ENCODE data around the gene GBX1. TPM values are rescaled to one million over a fixed set of nuclear protein-coding genes. Genes with fewer than 3 reads are reported as not detected.

GBX1 gene
- total RNA-seq, 1 experiment from 2014 or later, result not detected

DNA sequence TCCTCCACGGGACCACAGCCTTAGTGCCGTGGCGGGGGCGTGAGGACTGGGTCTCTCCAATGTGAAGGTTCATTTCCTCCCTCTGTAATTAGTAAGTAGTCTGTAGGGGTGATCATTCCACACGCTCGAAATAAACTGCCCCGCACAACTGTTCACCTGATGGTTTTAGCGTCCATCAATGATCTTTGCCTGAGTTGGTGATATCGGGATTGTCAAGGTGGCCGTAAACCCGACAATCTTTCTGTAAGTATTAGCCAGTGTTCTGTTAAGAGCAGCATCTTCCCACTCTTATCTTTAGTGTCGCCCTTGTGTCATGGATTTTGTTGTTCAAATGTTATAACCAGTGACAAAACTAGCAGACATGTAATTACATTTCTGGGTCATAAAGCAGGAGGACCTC, 63.5 kb downstream of the GBX1 start:
- ChIA-PET CTCF (interaction anchor here (0.8 to 15.6 kb wide), 4 partner anchors 8 to 206 kb away, joined by 3 to 315 read pairs (median 24); partner anchors contain the start of genes AGAP3 and TMUB1), POLR2A (interaction anchor here (1.3 kb wide), 2 partner anchors 10 to 13 kb away, joined by 3 to 5 read pairs; no protein-coding TSS in a partner anchor)
- BruUV-seq (replicated peaks), result no TSS peak
- Mint-ChIP-seq H3K27ac (ENCODE audit: low read depth, unreplicated experiment) (peak overlapping the region; percentile 18), H3K36me3 (ENCODE audit: insufficient read depth, unreplicated experiment) (peaks cover 9% of the 10 kb centered on the region), H3K9me3 (ENCODE audit: unreplicated experiment) (no peaks in the 10 kb centered on the region), H3K4me1 (ENCODE audit: insufficient read depth, unreplicated experiment) (peaks cover 5% of the 10 kb centered on the region), H3K27me3 (ENCODE audit: insufficient read depth, unreplicated experiment) (no peaks in the 10 kb centered on the region), H3K4me3 (ENCODE audit: unreplicated experiment) (no peak overlapping the region)
- intact Hi-C loops (cut with micrococcal nuclease), result no loop called here
- TF ChIP-seq, protein P1, sequence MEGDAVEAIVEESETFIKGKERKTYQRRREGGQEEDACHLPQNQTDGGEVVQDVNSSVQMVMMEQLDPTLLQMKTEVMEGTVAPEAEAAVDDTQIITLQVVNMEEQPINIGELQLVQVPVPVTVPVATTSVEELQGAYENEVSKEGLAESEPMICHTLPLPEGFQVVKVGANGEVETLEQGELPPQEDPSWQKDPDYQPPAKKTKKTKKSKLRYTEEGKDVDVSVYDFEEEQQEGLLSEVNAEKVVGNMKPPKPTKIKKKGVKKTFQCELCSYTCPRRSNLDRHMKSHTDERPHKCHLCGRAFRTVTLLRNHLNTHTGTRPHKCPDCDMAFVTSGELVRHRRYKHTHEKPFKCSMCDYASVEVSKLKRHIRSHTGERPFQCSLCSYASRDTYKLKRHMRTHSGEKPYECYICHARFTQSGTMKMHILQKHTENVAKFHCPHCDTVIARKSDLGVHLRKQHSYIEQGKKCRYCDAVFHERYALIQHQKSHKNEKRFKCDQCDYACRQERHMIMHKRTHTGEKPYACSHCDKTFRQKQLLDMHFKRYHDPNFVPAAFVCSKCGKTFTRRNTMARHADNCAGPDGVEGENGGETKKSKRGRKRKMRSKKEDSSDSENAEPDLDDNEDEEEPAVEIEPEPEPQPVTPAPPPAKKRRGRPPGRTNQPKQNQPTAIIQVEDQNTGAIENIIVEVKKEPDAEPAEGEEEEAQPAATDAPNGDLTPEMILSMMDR (IDR thresholded peaks at IDR 0.05; ENCODE audit: unreplicated experiment), result no peak
- no peak for DNase-seq (ENCODE audit: unreplicated experiment)

DNA sequence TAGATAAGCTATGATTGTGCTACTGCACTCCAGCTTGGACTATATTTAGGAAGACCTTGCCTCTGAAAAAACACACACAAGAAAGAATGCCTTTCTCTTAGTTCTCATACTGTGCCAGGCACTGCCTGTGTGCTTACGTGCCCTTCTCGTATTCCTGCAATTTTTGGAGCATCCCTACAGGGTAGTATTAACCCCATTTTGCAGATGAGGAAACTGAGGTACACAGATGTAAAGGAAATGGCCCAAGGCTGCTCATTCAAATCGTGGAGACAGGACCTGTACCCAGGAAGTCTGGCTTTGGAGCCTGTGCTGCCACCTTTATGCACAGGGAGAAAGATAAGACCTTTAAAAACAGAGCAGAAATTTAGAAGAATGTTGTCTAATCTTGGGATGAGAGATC, 64.5 kb downstream of the GBX1 start:
- CTCF ChIA-PET, result interaction anchor here (0.6 to 15.6 kb wide), 6 partner anchors 9 to 1021 kb away, joined by 3 to 315 read pairs (median 4); partner anchors contain the start of genes AGAP3 and TMUB1

DNA sequence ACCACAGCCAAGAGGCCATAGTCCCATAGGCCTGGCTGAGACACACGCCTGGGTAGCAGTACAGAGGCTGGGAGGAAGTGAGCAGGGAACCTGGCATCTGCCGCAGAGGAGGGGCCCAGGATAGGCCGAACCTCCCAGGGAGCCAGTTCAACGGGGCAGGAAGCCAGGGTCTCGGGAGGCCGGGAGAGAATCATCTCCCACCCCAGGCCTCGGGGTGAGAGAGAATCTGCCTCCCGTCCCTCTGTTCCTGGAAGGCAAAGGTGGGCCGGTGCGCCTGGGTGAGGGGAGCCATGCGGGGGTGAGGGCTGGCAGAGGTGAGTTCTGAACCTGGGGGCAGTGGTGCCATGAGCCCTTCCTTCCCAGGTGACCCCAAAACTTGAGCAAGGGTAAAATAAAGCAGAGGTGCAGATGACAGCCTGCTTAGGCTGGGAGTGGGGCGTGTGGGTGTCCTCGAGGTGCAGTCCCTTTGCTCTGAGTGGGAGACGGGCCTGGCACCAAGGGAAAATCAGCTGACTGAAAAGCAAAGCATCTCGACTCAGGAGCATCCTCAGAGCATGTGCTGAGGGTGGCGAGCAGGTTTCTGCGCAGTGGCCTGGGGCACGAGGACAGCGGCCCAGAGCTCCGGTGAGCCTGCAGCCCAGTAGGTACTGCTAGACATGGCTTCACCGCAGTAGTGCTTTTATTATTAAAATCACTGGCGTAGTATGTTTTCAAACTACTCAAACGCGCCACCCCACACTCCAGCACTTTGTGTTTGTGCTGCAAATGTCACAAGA, 65.7 kb downstream of the GBX1 start:
- peaks cover 5% of the 10 kb centered on the region for H3K4me1 Mint-ChIP-seq (ENCODE audit: insufficient read depth, unreplicated experiment)
- H3K27me3 Mint-ChIP-seq (ENCODE audit: insufficient read depth, unreplicated experiment), result no peaks in the 10 kb centered on the region
- no peak overlapping the region for H3K27ac Mint-ChIP-seq (ENCODE audit: low read depth, unreplicated experiment)
- peaks cover 18% of the 10 kb centered on the region for H3K36me3 Mint-ChIP-seq (ENCODE audit: insufficient read depth, unreplicated experiment)
- no TSS peak for BruUV-seq (replicated peaks)
- no peak for DNase-seq (ENCODE audit: unreplicated experiment)
- no peaks in the 10 kb centered on the region for H3K9me3 Mint-ChIP-seq (ENCODE audit: unreplicated experiment)
- CTCF ChIA-PET, result interaction anchor here (0.6 to 15.6 kb wide), 3 partner anchors 10 to 23 kb away, joined by 3 to 315 read pairs (median 45); partner anchors contain the start of genes AGAP3 and TMUB1
- POLR2A ChIA-PET, result no interaction called here
- intact Hi-C loops (cut with micrococcal nuclease), result no loop called here
- no peak overlapping the region for H3K4me3 Mint-ChIP-seq (ENCODE audit: unreplicated experiment)
- TF ChIP-seq, protein P1 (IDR thresholded peaks at IDR 0.05; ENCODE audit: unreplicated experiment), result no peak

More for the DNA sequence above, 64.5 kb downstream of the GBX1 start:
- DNase-seq (ENCODE audit: unreplicated experiment), result no peak
- Mint-ChIP-seq H3K4me1 (ENCODE audit: insufficient read depth, unreplicated experiment) (peaks cover 5% of the 10 kb centered on the region), H3K27ac (ENCODE audit: low read depth, unreplicated experiment) (no peak overlapping the region), H3K4me3 (ENCODE audit: unreplicated experiment) (no peak overlapping the region), H3K36me3 (ENCODE audit: insufficient read depth, unreplicated experiment) (peaks cover 9% of the 10 kb centered on the region), H3K27me3 (ENCODE audit: insufficient read depth, unreplicated experiment) (no peaks in the 10 kb centered on the region), H3K9me3 (ENCODE audit: unreplicated experiment) (no peaks in the 10 kb centered on the region)
- POLR2A ChIA-PET, result interaction anchor here (1.3 kb wide), 1 partner anchor 12 kb away, joined by 3 read pairs; no protein-coding TSS in a partner anchor
- intact Hi-C loops (cut with micrococcal nuclease), result no loop called here
- TF ChIP-seq, protein P1 (IDR thresholded peaks at IDR 0.05; ENCODE audit: unreplicated experiment), result no peak
- no TSS peak for BruUV-seq (replicated peaks)

DNA sequence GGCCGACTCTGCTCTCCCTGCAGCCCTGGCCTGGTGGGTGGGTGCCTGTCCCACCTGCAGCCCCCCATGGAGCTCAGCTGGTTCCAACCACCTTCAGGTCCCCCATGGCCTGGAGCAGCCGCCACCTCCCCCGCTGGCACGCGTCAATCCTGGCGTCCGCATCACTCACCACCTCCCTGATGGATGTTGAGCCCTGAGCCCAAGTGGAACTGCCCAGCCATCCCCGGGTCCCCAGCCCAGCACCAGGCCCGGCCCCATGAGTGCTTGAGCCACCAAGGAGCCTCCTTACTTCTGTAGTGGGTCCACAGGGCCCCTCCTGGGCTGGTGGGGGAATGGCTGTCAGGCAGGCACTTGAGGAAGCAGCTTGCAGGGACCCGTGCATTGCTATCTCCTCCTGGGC, 66.6 kb downstream of the GBX1 start:
- CTCF ChIA-PET, result interaction anchor here (0.6 to 6.1 kb wide), 3 partner anchors 11 to 64 kb away, joined by 3 to 45 read pairs (median 5); no protein-coding TSS in a partner anchor
- POLR2A ChIA-PET, result interaction anchor here (0.9 kb wide), 1 partner anchor 73 kb away, joined by 3 read pairs; the partner anchor contains the start of gene ABCB8

More for the DNA sequence above, 66.6 kb downstream of the GBX1 start:
- peaks cover 5% of the 10 kb centered on the region for H3K4me1 Mint-ChIP-seq (ENCODE audit: insufficient read depth, unreplicated experiment)
- TF ChIP-seq, protein P1 (IDR thresholded peaks at IDR 0.05; ENCODE audit: unreplicated experiment), result no peak
- H3K9me3 Mint-ChIP-seq (ENCODE audit: unreplicated experiment), result no peaks in the 10 kb centered on the region
- no TSS peak for BruUV-seq (replicated peaks)
- DNase-seq (ENCODE audit: unreplicated experiment), result no peak
- intact Hi-C loops (cut with micrococcal nuclease), result no loop called here
- H3K36me3 Mint-ChIP-seq (ENCODE audit: insufficient read depth, unreplicated experiment), result peaks cover 22% of the 10 kb centered on the region
- no peak overlapping the region for H3K4me3 Mint-ChIP-seq (ENCODE audit: unreplicated experiment)
- H3K27me3 Mint-ChIP-seq (ENCODE audit: insufficient read depth, unreplicated experiment), result no peaks in the 10 kb centered on the region
- H3K27ac Mint-ChIP-seq (ENCODE audit: low read depth, unreplicated experiment), result no peak overlapping the region
